C4-2B (cell line): ENCODE results near the gene BID.

Experiments
- CTCF ChIP-seq: fragments of 450-650 bp; conservative IDR thresholded peaks from 2 replicates; pipeline ENCODE4 v1.5.1; 2017; ENCODE audit warnings: mild to moderate bottlenecking
- ZFX ChIP-seq: fragments of 450-650 bp; IDR thresholded peaks from 2 replicates; pipeline ENCODE4 v1.6.1; 2017

GRCh38 chr22:17692841-17693240, 81.4 kb downstream of the BID start:
- TF ChIP-seq CTCF (no peak), ZFX (no peak)
